HEK293 (cell line): Measurements from ENCODE around the gene DNAH3.

Experiments used
- CTCF ChIA-PET: fragments of 350-600 bp; formaldehyde crosslinking; extraction: SDS; loops from one replicate; lab custom pipeline; 2021; ENCODE audit warnings: antibody characterized with exemption; lab: Yijun Ruan, JAX
- POLR2A ChIA-PET: fragments of 300-600 bp; formaldehyde crosslinking; extraction: SDS; loops from one replicate; lab custom pipeline; 2020; ENCODE audit warnings: antibody characterized with exemption, inconsistent platforms; lab: Yijun Ruan, JAX
- H3K27ac ChIP-seq: fragments of 200-500 bp; sonication (Bioruptor generic); 2 replicates; pipeline ENCODE4 v1.5.1; 2014; ENCODE audit warnings: low read depth, low read length, control low read depth, inconsistent platforms; ENCODE audit errors: extremely low read depth
- H3K36me3 ChIP-seq, 2 experiments: fragments of 200-500 bp in 1 of 2; sonication (Bioruptor generic) in 1 of 2; 1 replicate in 1 of 2; 2 replicates in 1 of 2; pipeline ENCODE4 v1.5.1; 2014 to 2017; ENCODE audit warnings: inconsistent platforms in 2 of 2, low read length in 2 of 2; ENCODE audit not compliant: control insufficient read depth in 2 of 2, insufficient read depth in 1 of 2
- H3K4me1 ChIP-seq: fragments of 200-500 bp; sonication (Bioruptor generic); 2 replicates; pipeline ENCODE4 v1.5.1; 2014; ENCODE audit warnings: mild to moderate bottlenecking, low read length, inconsistent platforms; ENCODE audit not compliant: control insufficient read depth, insufficient read depth
- H3K4me3 ChIP-seq: 2 replicates; pipeline ENCODE4 v1.5.1; 2011; ENCODE audit warnings: low read depth, mild to moderate bottlenecking, control low read depth, low read length, moderate library complexity
- H3K9me3 ChIP-seq: fragments of 200-500 bp; sonication (Bioruptor generic); 2 replicates; pipeline ENCODE4 v1.5.1; 2014; ENCODE audit warnings: low read depth, low read length, inconsistent platforms; ENCODE audit not compliant: control insufficient read depth, insufficient read depth
- EGR2 ChIP-seq: fragments of 450-650 bp; formaldehyde crosslinking; IDR thresholded peaks from 2 replicates; pipeline ENCODE4 v1.5.1; 2016; ENCODE audit warnings: low read depth, missing biosample characterization, missing genetic modification characterization
- HOXC10 ChIP-seq: sonication (generic); formaldehyde crosslinking; IDR thresholded peaks from 2 replicates; pipeline ENCODE4 v1.8.1; 2023; ENCODE audit warnings: mild to moderate bottlenecking, missing genetic modification reagents
- REPIN1 ChIP-seq: fragments of 450-650 bp; formaldehyde crosslinking; IDR thresholded peaks from 2 replicates; pipeline ENCODE4 v1.5.1; 2017; ENCODE audit warnings: missing biosample characterization, missing genetic modification characterization, low read depth
- SETDB1 ChIP-seq: IDR thresholded peaks from one replicate; pipeline ENCODE4 v1.6.1; 2017; ENCODE audit warnings: mild to moderate bottlenecking, low read length, moderate library complexity, mixed read lengths; ENCODE audit not compliant: insufficient read length
- ZBTB7A ChIP-seq: fragments of 450-650 bp; formaldehyde crosslinking; IDR thresholded peaks from 2 replicates; pipeline ENCODE4 v1.5.1; 2016; ENCODE audit warnings: low read depth, missing biosample characterization, missing genetic modification characterization
- ZFP41 ChIP-seq: fragments of 450-650 bp; formaldehyde crosslinking; IDR thresholded peaks from 2 replicates; pipeline ENCODE4 v1.5.1; 2016; ENCODE audit warnings: missing biosample characterization, missing genetic modification characterization, borderline replicate concordance
- ZNF174 ChIP-seq: fragments of 450-650 bp; formaldehyde crosslinking; IDR thresholded peaks from 2 replicates; pipeline ENCODE4 v1.5.0; 2017; ENCODE audit warnings: missing biosample characterization, mild to moderate bottlenecking, missing genetic modification characterization
- ZNF184 ChIP-seq: fragments of 450-650 bp; IDR thresholded peaks from 2 replicates; pipeline ENCODE4 v1.5.1; 2018; ENCODE audit warnings: missing biosample characterization, mild to moderate bottlenecking, missing genetic modification characterization
- ZNF221 ChIP-seq: fragments of 450-650 bp; formaldehyde crosslinking; IDR thresholded peaks from 2 replicates; pipeline ENCODE4 v1.5.1; 2017; ENCODE audit warnings: missing biosample characterization, missing genetic modification characterization, borderline replicate concordance
- ZNF23 ChIP-seq: fragments of 450-650 bp; formaldehyde crosslinking; IDR thresholded peaks from 2 replicates; pipeline ENCODE4 v1.5.1; 2016; ENCODE audit warnings: missing biosample characterization, missing genetic modification characterization, borderline replicate concordance
- ZNF302 ChIP-seq: fragments of 450-650 bp; formaldehyde crosslinking; IDR thresholded peaks from 2 replicates; pipeline ENCODE4 v1.5.1; 2016; ENCODE audit warnings: missing biosample characterization, missing genetic modification characterization, low read depth
- ZNF560 ChIP-seq: fragments of 450-650 bp; formaldehyde crosslinking; IDR thresholded peaks from 2 replicates; pipeline ENCODE4 v1.5.1; 2017; ENCODE audit warnings: missing biosample characterization, missing genetic modification characterization, borderline replicate concordance
- ZNF843 ChIP-seq: fragments of 450-650 bp; formaldehyde crosslinking; IDR thresholded peaks from 2 replicates; pipeline ENCODE4 v1.5.1; 2016; ENCODE audit warnings: missing biosample characterization, missing genetic modification characterization
- ZSCAN16 ChIP-seq: fragments of 450-650 bp; formaldehyde crosslinking; IDR thresholded peaks from 2 replicates; pipeline ENCODE4 v1.5.1; 2016; ENCODE audit warnings: missing biosample characterization, missing genetic modification characterization
- TF ChIP-seq, protein P1 (sequence below): fragments of 450-650 bp; formaldehyde crosslinking; IDR thresholded peaks from 2 replicates; pipeline ENCODE4 v1.5.1; 2016; ENCODE audit warnings: missing biosample characterization, missing genetic modification characterization
- TF ChIP-seq, protein P2 (sequence below): fragments of 450-650 bp; formaldehyde crosslinking; IDR thresholded peaks from 2 replicates; pipeline ENCODE4 v1.5.1; 2017; ENCODE audit warnings: missing biosample characterization, missing genetic modification characterization
- TF ChIP-seq, protein P3 (sequence below): fragments of 450-650 bp; formaldehyde crosslinking; IDR thresholded peaks from 2 replicates; pipeline ENCODE4 v1.5.1; 2016; ENCODE audit warnings: missing biosample characterization, missing genetic modification characterization
- TF ChIP-seq, protein P4 (sequence below): fragments of 450-650 bp; formaldehyde crosslinking; IDR thresholded peaks from 2 replicates; pipeline ENCODE4 v1.5.1; 2016; ENCODE audit warnings: missing biosample characterization, missing genetic modification characterization
- TF ChIP-seq, protein P5 (sequence below): fragments of 450-650 bp; formaldehyde crosslinking; IDR thresholded peaks from 2 replicates; pipeline ENCODE4 v1.5.0; 2017; ENCODE audit warnings: missing biosample characterization, missing genetic modification characterization, borderline replicate concordance
- TF ChIP-seq, protein P6 (sequence below): fragments of 450-650 bp; formaldehyde crosslinking; IDR thresholded peaks from 2 replicates; pipeline ENCODE4 v1.5.1; 2016; ENCODE audit warnings: missing biosample characterization, missing genetic modification characterization
- TF ChIP-seq, protein P7 (sequence below): fragments of 450-650 bp; formaldehyde crosslinking; IDR thresholded peaks from 2 replicates; pipeline ENCODE4 v1.5.1; 2016; ENCODE audit warnings: missing biosample characterization, missing genetic modification characterization

Gene DNAH3

DNA sequence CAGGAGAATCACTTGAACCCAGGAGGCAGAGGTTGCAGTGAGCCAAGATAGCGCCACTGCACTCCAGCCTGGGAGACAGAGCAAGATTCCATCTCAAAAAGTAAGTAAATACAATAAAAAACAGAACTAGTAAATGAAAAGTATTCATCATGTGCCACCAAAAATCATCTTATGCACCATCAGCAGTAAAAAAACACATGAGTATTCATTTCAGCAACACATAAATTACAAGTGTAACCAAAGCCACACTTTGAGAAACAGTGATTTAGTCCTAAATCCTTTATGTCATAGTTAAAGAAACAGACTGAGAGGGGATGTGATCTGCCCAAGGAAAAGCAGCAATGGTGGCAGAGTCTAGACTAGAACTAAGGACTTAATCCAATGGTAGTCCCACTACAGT, 263.4 kb downstream of the DNAH3 start:
- no peaks in the 10 kb centered on the region for H3K4me1 ChIP-seq
- H3K27ac ChIP-seq, result no peak overlapping the region
- H3K9me3 ChIP-seq, result no peaks in the 10 kb centered on the region
- POLR2A ChIA-PET, result no interaction called here
- H3K4me3 ChIP-seq, result no peak overlapping the region
- no peak for TF ChIP-seq ZSCAN16 (tag by site-specific recombination)
- TF ChIP-seq ZBTB7A, result no peak
- TF ChIP-seq, protein P1, sequence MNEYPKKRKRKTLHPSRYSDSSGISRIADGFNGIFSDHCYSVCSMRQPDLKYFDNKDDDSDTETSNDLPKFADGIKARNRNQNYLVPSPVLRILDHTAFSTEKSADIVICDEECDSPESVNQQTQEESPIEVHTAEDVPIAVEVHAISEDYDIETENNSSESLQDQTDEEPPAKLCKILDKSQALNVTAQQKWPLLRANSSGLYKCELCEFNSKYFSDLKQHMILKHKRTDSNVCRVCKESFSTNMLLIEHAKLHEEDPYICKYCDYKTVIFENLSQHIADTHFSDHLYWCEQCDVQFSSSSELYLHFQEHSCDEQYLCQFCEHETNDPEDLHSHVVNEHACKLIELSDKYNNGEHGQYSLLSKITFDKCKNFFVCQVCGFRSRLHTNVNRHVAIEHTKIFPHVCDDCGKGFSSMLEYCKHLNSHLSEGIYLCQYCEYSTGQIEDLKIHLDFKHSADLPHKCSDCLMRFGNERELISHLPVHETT (tag by site-specific recombination), result no peak
- no peak for TF ChIP-seq SETDB1
- no peak for TF ChIP-seq HOXC10
- no peak for TF ChIP-seq ZNF302 (tag by site-specific recombination)
- TF ChIP-seq ZFP41 (tag by site-specific recombination), result no peak
- TF ChIP-seq ZNF23 (tag by site-specific recombination), result no peak
- TF ChIP-seq, protein P2, sequence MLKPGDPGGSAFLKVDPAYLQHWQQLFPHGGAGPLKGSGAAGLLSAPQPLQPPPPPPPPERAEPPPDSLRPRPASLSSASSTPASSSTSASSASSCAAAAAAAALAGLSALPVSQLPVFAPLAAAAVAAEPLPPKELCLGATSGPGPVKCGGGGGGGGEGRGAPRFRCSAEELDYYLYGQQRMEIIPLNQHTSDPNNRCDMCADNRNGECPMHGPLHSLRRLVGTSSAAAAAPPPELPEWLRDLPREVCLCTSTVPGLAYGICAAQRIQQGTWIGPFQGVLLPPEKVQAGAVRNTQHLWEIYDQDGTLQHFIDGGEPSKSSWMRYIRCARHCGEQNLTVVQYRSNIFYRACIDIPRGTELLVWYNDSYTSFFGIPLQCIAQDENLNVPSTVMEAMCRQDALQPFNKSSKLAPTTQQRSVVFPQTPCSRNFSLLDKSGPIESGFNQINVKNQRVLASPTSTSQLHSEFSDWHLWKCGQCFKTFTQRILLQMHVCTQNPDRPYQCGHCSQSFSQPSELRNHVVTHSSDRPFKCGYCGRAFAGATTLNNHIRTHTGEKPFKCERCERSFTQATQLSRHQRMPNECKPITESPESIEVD (tag by site-specific recombination), result no peak
- TF ChIP-seq, protein P3, sequence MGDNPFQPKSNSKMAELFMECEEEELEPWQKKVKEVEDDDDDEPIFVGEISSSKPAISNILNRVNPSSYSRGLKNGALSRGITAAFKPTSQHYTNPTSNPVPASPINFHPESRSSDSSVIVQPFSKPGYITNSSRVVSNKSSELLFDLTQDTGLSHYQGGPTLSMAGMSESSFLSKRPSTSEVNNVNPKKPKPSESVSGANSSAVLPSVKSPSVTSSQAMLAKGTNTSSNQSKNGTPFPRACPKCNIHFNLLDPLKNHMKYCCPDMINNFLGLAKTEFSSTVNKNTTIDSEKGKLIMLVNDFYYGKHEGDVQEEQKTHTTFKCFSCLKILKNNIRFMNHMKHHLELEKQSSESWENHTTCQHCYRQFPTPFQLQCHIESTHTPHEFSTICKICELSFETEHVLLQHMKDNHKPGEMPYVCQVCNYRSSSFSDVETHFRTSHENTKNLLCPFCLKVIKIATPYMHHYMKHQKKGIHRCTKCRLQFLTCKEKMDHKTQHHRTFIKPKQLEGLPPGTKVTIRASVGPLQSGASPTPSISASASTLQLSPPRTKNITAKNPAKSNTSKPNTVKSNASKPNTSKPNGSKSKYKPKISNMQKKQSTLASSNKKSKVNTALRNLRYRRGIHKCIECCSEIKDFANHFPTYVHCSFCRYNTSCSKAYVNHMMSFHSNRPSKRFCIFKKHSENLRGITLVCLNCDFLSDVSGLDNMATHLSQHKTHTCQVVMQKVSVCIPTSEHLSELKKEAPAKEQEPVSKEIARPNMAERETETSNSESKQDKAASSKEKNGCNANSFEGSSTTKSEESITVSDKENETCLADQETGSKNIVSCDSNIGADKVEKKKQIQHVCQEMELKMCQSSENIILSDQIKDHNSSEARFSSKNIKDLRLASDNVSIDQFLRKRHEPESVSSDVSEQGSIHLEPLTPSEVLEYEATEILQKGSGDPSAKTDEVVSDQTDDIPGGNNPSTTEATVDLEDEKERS (tag by site-specific recombination), result no peak
- no peak for TF ChIP-seq ZNF221
- no peak for TF ChIP-seq REPIN1 (tag by site-specific recombination)
- no peak for TF ChIP-seq ZNF560 (tag by site-specific recombination)
- TF ChIP-seq ZNF174 (tag by site-specific recombination), result no peak
- no peak for TF ChIP-seq ZNF843 (tag by site-specific recombination)
- TF ChIP-seq EGR2 (tag by site-specific recombination), result no peak
- TF ChIP-seq ZNF184, result no peak
- peaks cover 0 to 6% of the 10 kb centered on the region in 2 experiments; a peak in 1 of 3 replicates for H3K36me3 ChIP-seq
- CTCF ChIA-PET, result no interaction called here

DNA sequence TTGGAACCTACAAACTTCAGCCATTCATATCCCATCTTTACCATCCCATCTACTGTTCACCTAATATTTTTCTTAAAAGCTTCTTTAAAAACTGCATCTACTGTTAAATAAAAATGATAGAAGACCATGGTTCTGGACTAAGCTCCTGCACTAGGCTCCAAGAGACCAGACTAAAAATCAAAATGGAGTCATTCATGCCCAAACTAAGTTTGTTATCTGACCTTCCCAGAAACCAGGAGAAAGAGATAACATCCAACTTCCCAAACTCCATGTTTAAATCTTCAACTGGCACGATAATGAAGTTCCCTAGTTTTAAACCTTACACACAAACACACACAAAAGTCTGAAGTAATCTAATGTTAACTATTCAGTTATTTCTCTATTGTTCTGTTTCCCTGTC, 264.3 kb downstream of the DNAH3 start:
- Histone ChIP-seq H3K9me3 (no peaks in the 10 kb centered on the region), H3K4me3 (no peak overlapping the region), H3K4me1 (no peaks in the 10 kb centered on the region), H3K36me3 (no peaks in the 10 kb centered on the region), H3K27ac (no peak overlapping the region)
- POLR2A ChIA-PET, result no interaction called here
- CTCF ChIA-PET, result no interaction called here
- TF ChIP-seq, protein P4, sequence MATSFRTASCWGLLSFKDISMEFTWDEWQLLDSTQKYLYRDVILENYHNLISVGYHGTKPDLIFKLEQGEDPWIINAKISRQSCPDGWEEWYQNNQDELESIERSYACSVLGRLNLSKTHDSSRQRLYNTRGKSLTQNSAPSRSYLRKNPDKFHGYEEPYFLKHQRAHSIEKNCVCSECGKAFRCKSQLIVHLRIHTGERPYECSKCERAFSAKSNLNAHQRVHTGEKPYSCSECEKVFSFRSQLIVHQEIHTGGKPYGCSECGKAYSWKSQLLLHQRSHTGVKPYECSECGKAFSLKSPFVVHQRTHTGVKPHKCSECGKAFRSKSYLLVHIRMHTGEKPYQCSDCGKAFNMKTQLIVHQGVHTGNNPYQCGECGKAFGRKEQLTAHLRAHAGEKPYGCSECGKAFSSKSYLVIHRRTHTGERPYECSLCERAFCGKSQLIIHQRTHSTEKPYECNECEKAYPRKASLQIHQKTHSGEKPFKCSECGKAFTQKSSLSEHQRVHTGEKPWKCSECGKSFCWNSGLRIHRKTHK (tag by site-specific recombination), result no peak
- TF ChIP-seq, protein P5, sequence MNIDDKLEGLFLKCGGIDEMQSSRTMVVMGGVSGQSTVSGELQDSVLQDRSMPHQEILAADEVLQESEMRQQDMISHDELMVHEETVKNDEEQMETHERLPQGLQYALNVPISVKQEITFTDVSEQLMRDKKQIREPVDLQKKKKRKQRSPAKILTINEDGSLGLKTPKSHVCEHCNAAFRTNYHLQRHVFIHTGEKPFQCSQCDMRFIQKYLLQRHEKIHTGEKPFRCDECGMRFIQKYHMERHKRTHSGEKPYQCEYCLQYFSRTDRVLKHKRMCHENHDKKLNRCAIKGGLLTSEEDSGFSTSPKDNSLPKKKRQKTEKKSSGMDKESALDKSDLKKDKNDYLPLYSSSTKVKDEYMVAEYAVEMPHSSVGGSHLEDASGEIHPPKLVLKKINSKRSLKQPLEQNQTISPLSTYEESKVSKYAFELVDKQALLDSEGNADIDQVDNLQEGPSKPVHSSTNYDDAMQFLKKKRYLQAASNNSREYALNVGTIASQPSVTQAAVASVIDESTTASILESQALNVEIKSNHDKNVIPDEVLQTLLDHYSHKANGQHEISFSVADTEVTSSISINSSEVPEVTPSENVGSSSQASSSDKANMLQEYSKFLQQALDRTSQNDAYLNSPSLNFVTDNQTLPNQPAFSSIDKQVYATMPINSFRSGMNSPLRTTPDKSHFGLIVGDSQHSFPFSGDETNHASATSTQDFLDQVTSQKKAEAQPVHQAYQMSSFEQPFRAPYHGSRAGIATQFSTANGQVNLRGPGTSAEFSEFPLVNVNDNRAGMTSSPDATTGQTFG, result no peak
- TF ChIP-seq, protein P6, sequence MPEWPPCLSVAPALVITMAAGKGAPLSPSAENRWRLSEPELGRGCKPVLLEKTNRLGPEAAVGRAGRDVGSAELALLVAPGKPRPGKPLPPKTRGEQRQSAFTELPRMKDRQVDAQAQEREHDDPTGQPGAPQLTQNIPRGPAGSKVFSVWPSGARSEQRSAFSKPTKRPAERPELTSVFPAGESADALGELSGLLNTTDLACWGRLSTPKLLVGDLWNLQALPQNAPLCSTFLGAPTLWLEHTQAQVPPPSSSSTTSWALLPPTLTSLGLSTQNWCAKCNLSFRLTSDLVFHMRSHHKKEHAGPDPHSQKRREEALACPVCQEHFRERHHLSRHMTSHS (tag by site-specific recombination), result no peak
- TF ChIP-seq, protein P7, sequence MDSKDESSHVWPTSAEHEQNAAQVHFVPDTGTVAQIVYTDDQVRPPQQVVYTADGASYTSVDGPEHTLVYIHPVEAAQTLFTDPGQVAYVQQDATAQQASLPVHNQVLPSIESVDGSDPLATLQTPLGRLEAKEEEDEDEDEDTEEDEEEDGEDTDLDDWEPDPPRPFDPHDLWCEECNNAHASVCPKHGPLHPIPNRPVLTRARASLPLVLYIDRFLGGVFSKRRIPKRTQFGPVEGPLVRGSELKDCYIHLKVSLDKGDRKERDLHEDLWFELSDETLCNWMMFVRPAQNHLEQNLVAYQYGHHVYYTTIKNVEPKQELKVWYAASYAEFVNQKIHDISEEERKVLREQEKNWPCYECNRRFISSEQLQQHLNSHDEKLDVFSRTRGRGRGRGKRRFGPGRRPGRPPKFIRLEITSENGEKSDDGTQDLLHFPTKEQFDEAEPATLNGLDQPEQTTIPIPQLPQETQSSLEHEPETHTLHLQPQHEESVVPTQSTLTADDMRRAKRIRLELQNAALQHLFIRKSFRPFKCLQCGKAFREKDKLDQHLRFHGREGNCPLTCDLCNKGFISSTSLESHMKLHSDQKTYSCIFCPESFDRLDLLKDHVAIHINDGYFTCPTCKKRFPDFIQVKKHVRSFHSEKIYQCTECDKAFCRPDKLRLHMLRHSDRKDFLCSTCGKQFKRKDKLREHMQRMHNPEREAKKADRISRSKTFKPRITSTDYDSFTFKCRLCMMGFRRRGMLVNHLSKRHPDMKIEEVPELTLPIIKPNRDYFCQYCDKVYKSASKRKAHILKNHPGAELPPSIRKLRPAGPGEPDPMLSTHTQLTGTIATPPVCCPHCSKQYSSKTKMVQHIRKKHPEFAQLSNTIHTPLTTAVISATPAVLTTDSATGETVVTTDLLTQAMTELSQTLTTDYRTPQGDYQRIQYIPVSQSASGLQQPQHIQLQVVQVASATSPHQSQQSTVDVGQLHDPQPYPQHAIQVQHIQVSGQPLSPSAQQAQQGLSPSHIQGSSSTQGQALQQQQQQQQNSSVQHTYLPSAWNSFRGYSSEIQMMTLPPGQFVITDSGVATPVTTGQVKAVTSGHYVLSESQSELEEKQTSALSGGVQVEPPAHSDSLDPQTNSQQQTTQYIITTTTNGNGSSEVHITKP (tag by site-specific recombination), result no peak
